HG03442 (cell line): Measurements from ENCODE around the gene FMNL2.
"Not testable (repeated sequence)": the region's sequence is repeated elsewhere in the genome, so short reads cannot be mapped to it uniquely, and the experiment has no call there.

Experiments used
- ATAC-seq: cut with Tn5 transposase; IDR thresholded peaks from one replicate; pipeline ENCODE4 v1.9.1; 2021; ENCODE audit warnings: mild to moderate bottlenecking, moderate library complexity; ENCODE audit not compliant: unreplicated experiment

Gene FMNL2

DNA sequence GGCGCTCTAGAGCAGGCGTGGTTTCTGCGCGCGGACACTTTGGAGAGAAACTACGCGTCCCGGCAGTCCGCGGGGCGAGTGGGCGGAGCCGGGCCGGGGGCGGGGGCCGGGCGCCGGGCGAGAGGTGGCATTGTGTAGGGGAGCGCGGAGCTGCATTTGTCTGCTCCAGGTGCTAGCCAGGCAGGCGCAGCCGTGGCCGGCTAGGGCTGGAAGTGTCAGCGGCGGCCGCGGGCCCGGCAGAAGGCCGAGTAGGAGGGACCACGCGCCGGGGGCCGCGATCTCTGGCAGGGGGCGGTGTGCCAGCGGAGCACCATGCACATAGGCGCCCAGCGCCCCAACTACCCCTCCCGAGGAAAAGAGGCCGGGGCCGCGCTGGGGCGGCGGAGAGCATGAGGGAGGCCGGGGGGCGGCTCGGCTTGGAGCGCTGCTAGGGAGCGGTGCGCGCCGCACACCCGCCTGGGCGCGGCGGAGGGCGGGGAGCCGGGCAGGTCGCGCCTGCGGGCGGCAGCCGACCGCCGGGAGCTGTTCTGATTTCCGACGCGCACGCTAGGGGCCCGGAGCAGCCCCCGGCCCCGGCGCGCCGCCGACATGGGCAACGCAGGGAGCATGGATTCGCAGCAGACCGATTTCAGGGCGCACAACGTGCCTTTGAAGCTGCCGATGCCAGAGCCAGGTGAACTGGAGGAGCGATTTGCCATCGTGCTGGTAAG is at the start of gene FMNL2:
TSS of gene FMNL2 (plus strand) at position 159 of the 710 bp plus-strand sequence.
- peak; percentile 92 for ATAC-seq

DNA sequence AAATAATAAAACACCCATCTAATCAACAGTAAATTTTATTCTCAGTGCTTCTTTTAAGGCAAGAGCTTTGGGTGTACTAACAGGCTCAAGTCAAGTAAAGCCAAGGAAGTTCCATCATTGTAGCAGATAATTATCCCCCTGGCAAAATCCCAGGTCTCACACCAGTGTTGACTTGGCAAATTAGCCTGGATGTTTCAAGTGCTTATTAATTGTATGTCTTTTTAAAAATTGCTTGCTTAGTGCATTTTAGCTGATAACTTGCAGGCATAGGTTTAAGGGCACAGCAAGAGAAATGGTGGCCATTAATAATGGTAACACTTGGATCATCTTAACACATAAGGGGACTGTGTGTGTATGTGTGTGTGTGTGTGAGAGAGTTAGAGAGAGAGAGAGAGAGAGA is 42.0 kb upstream of the FMNL2 start:
- no peak for ATAC-seq

DNA sequence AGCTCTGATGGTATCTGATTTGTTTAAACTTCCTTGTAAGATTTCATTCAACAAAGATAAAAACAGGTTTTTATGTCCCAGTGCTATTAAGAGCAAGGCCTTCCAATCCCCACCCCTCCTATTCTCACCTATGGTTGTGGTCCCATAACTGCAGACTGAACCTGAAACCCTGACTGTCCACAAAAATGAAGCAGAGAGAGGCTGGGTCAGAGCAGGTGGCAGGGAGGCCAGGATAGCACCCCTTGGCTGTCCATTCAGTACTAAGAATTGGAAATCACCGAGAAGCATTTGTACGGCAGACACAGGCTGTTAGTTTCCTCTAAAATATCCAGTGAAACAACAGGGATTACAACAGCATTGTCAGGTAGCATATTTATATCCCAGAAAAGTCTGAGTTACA is 37.3 kb upstream of the FMNL2 start:
- ATAC-seq, result no peak

DNA sequence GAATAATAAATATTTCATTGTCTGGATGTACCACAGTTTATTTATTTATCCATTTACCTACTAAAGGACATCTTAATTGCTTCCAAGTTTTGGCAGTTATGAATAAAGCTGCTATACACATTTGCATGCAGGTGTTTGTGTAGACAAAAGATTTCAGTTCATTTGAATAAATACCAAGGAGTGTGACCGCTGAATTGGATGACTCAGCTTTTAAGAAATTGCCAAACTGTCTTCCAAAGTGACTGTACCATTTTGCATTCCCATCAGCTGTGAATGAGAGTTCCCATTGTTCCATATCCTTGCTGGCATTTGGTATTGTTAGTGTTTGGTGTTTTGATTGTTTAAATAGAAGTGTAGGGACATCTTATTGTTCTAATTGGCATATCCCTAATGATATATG is 36.2 kb upstream of the FMNL2 start:
- no peak for ATAC-seq

- no peak for ATAC-seq
These were observed 33.8 kb upstream of the FMNL2 start for GRCh38 chr2:152301131-152301530.

DNA sequence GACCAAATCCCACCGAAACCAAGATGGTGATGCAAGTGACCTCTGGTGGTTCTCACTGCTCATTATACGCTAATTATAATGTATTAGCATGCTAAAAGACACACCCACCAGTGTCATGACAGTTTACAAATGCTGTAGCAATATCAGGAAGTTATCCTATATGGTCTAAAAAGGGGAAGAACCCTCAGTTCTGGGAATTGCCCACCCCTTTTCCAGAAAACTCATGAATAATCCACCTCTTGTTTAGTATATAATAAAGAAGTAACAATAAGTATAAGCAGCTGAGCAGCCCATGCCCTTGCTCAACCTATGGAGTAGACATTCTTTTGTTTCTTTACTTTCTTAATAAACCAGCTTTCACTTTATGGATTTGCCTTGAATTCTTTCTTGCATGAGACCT is 31.0 kb upstream of the FMNL2 start:
- ATAC-seq, result no peak

DNA sequence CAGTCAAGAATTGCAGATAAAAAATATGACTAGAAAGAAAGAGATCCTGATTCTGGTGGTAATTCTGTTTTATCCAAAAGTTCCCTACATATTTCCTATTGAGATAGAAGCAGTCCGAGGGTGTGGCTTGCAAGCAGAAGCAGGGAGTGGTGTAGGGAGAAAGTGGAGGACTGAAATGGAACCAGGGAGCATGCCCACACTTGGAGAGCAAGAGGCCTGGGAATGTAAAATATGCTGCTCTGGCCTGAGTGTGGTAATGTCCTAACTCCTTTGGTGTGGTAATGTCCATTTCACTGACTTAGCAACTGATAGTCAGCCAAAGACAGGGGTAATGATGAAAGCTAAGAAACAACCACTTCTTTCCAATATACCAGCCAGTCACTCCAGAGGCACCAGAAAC is 30.1 kb upstream of the FMNL2 start:
- ATAC-seq, result no peak

DNA sequence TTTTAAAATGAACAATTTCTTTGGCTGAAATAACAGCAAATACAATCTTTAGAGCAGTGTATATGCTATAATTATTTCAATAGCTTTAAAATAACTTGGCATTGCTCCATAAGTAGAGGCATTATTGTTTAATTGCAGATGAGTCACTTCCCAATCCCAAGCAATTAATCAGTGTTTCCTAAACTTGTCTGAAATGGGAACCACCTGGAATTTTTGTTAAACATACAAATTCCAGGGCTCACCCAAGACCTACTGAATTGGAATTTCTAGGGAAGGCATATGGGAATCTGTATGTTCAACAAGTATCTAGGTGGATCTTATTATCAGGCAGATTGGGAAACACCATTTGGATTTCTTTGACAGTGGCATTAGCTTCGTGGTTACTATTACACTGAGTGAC is 27.1 kb upstream of the FMNL2 start:
- no peak for ATAC-seq

DNA sequence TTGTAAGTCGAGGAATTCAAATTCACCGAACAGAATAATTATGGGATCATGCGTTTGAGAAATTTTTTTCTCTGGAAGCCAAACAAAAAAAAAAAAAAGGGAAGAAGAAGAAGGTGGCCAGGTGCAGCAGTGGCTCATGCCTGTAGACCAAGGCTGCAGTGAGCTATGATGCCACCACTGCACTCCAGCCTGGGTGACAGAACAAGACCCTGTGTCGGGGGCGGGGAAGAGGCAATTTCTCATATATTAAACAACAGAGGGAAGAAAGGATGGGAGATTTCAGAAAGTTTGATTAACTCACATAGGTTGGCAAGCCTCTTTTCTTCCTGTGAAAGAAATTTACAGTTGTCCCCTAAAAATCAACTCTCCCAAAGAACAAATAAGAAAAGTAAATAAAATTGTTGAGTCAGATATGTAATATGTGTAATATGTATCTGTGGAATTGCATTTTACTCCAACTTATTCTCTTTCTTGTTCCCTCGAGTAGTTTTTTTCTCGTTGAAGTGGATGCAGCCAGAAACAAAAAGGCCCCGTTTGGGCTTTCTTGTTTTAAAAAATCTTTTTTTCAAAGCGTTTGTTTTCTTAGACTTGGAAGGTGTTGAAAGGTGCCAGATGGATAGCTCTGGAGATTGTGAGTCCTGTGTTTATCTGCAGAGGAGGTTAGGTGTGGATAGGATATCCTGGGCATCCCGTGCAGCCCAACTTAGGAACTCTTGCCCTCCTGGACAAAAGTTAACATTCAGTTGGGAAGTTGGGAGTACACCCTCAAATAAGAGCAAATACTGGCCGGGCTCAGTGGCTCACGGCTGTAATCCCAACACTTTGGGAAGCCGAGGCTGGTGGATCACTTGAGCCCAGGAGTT is 25.4 kb upstream of the FMNL2 start:
- ATAC-seq, result no peak

GRCh38 chr2:152319822-152320570 is 15.0 kb upstream of the FMNL2 start:
- ATAC-seq, result no peak

DNA sequence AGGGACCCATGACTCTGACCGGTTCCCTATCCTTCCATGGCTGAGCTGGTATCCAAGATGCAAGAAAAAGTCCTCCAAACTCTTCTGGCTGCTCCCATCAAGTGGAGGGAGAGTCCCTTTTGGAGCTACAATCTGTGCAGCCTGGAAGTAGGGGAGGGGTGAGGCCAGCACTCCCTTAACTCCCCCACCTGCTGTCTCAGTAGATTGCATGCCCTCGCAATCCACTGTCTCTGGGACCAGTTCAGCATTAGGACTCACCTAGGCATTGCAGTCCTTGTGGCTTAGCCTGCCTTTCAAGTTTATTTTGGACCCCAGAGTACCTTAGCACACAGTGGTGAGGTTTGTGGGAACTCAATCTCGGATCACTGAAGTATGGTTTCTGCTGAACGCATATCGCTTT is 14.2 kb upstream of the FMNL2 start:
- ATAC-seq, result no peak

GRCh38 chr2:152322222-152322621 is 12.8 kb upstream of the FMNL2 start:
- no peak for ATAC-seq

GRCh38 chr2:152325126-152325525 is 9.8 kb upstream of the FMNL2 start:
- ATAC-seq, result not testable (repeated sequence)

- ATAC-seq, result no peak
These were observed 8.3 kb upstream of the FMNL2 start for GRCh38 chr2:152326710-152327109.

- ATAC-seq, result no peak
These were observed 7.0 kb upstream of the FMNL2 start for GRCh38 chr2:152328013-152328412.

DNA sequence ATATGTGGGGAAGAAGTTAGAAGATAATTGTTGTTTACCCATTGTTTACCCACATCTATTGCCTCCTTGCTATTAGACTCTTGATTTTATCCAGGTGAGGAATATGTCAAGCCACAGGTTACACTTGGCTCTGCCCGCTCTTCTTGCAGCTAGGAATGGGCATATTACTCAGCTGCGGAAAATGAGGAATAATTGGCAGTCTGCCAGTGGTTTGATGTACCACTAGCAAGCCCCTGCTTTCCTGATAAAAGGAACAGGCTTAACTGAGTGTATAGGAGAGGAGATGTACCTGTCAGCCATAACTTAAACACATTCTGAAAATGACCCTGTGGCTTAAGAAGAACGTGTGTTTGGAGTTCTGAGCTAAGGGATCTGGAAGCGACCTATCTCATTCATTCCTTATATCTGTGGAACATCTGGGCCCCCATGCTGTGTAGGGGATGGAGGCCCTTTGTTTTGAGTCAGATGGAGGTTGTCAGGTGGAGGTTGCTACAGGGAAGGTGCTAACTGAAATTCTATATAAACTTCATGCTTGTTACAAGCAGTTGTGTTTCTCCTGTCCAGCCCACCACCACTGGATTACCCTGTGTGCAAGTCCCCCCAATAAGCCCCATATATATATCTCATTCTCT is 4.6 kb upstream of the FMNL2 start:
- no peak for ATAC-seq

DNA sequence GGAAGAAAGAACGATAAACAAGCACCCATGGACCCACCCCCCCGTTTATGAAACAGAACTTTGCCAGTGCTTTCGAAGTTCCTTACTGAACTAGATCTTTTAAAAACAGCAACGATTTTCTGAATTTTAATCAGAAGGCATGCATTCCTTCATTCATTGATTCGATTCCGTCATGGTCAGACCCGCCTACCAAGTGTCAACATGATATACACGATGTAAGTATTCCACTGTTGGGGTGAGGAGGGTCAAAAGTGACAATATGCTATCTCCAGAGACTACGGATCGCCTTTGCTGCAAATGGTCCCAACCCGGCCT is 316 bp upstream of the FMNL2 start:
- no peak for ATAC-seq

DNA sequence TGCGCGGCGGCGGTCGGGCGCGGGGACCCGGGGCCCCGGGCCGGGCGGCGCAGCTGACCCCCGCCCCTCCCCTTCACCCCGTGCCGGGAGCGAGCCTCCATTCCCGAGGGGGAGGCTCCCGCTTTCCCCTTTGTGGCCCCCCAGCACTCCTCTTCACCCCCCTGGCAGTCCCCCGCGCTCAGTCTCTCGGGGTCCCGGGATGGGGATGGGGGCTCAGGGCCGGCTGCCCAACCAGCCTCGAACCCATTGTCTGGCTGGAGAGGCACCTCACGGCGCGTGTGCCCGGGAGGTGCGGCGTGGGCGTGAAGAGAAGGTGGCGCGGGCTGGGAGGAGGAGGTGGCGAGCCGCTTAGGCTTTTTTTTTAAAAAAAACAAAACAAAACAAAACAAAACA is 748 bp downstream of the FMNL2 start:
- ATAC-seq, result no peak

- ATAC-seq, result no peak
These were observed 1.3 kb downstream of the FMNL2 start for GRCh38 chr2:152336119-152336853.

DNA sequence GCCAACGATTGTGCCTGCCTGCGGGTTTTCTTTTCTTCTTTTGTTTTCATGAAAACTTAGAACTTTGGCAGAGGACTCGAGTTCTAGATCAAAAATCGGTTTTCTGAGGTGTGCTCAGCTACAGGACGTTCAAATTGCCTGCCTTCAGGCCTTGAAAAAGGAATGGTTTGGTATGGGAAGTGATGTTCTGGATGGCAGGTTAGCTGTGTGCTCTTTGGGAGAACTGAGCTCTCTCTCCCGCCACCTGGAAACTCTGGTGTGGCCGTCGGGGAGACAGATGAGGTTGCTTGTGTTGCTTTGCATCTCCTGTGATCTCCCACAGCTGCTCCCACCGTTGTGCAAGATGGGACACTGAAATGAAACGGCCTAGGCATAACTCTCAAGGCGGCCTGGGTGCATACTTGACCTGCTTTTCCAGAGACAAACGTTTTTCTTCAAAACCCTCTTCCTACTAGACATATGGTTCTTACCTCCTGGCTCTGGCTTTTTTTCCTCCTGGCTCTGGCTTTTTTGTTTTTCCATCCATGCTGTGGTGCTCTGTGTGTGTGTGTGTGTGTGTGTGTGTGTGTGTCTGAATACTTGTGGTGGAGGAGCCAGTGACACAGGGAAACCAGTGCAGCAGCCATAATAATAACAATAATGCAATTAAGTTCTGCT is 2.0 kb downstream of the FMNL2 start:
- ATAC-seq, result no peak
